Activated naive CD4-positive, alpha-beta T cell treated with anti-CD3 and anti-CD28 coated beads for 36 hours (primary cell): ENCODE results near the gene EML6. TPM values are rescaled to one million over a fixed set of nuclear protein-coding genes. Genes with fewer than 3 reads are reported as not detected.
A peak's percentile ranks its signal among the peaks of the same experiment; 100 is the strongest.

Source experiments
- CTCF ChIA-PET: fragments of 350-600 bp; sonication (Branson Sonifier 250); formaldehyde crosslinking; loops from one replicate; lab custom pipeline; 2021; ENCODE audit warnings: antibody characterized with exemption; lab: Charles Lee
- DNase-seq: peaks from one replicate; pipeline ENCODE4 v3.0.0-alpha.2; 2020
- H3K27ac Mint-ChIP-seq: one replicate; pipeline ENCODE4 v1.8.0; 2021; ENCODE audit warnings: mild to moderate bottlenecking, mixed read lengths
- H3K27me3 Mint-ChIP-seq: one replicate; pipeline ENCODE4 v1.8.0; 2021; ENCODE audit warnings: low read depth, mixed read lengths
- H3K36me3 Mint-ChIP-seq: one replicate; pipeline ENCODE4 v1.8.0; 2021; ENCODE audit warnings: low read depth, mixed read lengths
- H3K4me1 Mint-ChIP-seq: one replicate; pipeline ENCODE4 v1.8.0; 2021; ENCODE audit warnings: low read depth, mixed read lengths
- H3K4me3 Mint-ChIP-seq: one replicate; pipeline ENCODE4 v1.8.0; 2021; ENCODE audit warnings: mild to moderate bottlenecking, moderate library complexity, mixed read lengths
- H3K9me3 Mint-ChIP-seq: one replicate; pipeline ENCODE4 v1.8.0; 2021; ENCODE audit warnings: mixed read lengths
- intact Hi-C: fragments of 100-400 bp; cut with micrococcal nuclease; formaldehyde crosslinking; loops from one replicate; pipeline ENCODE4 v1.15.1; 2023
- total RNA-seq, 2 experiments: library from RNA; stranded (reverse); gene quantifications; one replicate each; pipeline ENCODE4 v1.2.3, GENCODE V29; 2021

The EML6 gene
- total RNA-seq, 2 experiments from 2014 or later, result 0.38 to 0.49 TPM

GRCh38 chr2:54948120-54948519 lies 224.7 kb downstream of the EML6 start:
- intact Hi-C loops, result no loop called here
- Mint-ChIP-seq H3K4me3 (no peak overlapping the region), H3K27me3 (peaks cover 4% of the 10 kb centered on the region), H3K36me3 (no peaks in the 10 kb centered on the region), H3K27ac (no peak overlapping the region), H3K9me3 (no peaks in the 10 kb centered on the region), H3K4me1 (peaks cover 5% of the 10 kb centered on the region)
- no peak for DNase-seq
- CTCF ChIA-PET, result no interaction called here

- no peak for DNase-seq
- CTCF ChIA-PET, result no interaction called here
- no peak overlapping the region for H3K27ac Mint-ChIP-seq
- no peak overlapping the region for H3K4me3 Mint-ChIP-seq
- H3K36me3 Mint-ChIP-seq, result no peaks in the 10 kb centered on the region
- H3K4me1 Mint-ChIP-seq, result peaks cover 8% of the 10 kb centered on the region
- no peaks in the 10 kb centered on the region for H3K9me3 Mint-ChIP-seq
- H3K27me3 Mint-ChIP-seq, result peaks cover 4% of the 10 kb centered on the region
- intact Hi-C loops, result no loop called here
These were observed 226.0 kb downstream of the EML6 start for GRCh38 chr2:54949431-54949830.

- intact Hi-C loops, result no loop called here
- Mint-ChIP-seq H3K27me3 (peaks cover 4% of the 10 kb centered on the region), H3K27ac (no peak overlapping the region), H3K36me3 (no peaks in the 10 kb centered on the region), H3K4me1 (peaks cover 4% of the 10 kb centered on the region), H3K4me3 (no peak overlapping the region), H3K9me3 (no peaks in the 10 kb centered on the region)
- CTCF ChIA-PET, result no interaction called here
- no peak for DNase-seq
These were observed 227.3 kb downstream of the EML6 start for GRCh38 chr2:54950811-54951210.

GRCh38 chr2:54952425-54952824 lies 229.0 kb downstream of the EML6 start:
- no peaks in the 10 kb centered on the region for H3K9me3 Mint-ChIP-seq
- intact Hi-C loops, result no loop called here
- no peak overlapping the region for H3K27ac Mint-ChIP-seq
- no peak overlapping the region for H3K4me3 Mint-ChIP-seq
- no peaks in the 10 kb centered on the region for H3K36me3 Mint-ChIP-seq
- no peak for DNase-seq
- CTCF ChIA-PET, result no interaction called here
- peaks cover 4% of the 10 kb centered on the region for H3K4me1 Mint-ChIP-seq
- peaks cover 4% of the 10 kb centered on the region for H3K27me3 Mint-ChIP-seq

GRCh38 chr2:54952978-54953456 lies 229.6 kb downstream of the EML6 start:
- intact Hi-C loops, result no loop called here
- no peak overlapping the region for H3K27ac Mint-ChIP-seq
- CTCF ChIA-PET, result no interaction called here

GRCh38 chr2:54954158-54954557 lies 230.7 kb downstream of the EML6 start:
- peaks cover 1% of the 10 kb centered on the region for H3K27me3 Mint-ChIP-seq
- no peak overlapping the region for H3K4me3 Mint-ChIP-seq
- no peak for DNase-seq
- H3K4me1 Mint-ChIP-seq, result peaks cover 4% of the 10 kb centered on the region
- H3K27ac Mint-ChIP-seq, result no peak overlapping the region
- H3K36me3 Mint-ChIP-seq, result no peaks in the 10 kb centered on the region
- H3K9me3 Mint-ChIP-seq, result no peaks in the 10 kb centered on the region
- CTCF ChIA-PET, result no interaction called here
- intact Hi-C loops, result no loop called here

More at GRCh38 chr2:54952978-54953456, 229.6 kb downstream of the EML6 start:
- H3K4me1 Mint-ChIP-seq, result peaks cover 4% of the 10 kb centered on the region
- no peaks in the 10 kb centered on the region for H3K36me3 Mint-ChIP-seq
- H3K4me3 Mint-ChIP-seq, result no peak overlapping the region
- H3K9me3 Mint-ChIP-seq, result no peaks in the 10 kb centered on the region
- DNase-seq, result peak; percentile 31
- H3K27me3 Mint-ChIP-seq, result peaks cover 4% of the 10 kb centered on the region

GRCh38 chr2:54954705-54955357 lies 231.4 kb downstream of the EML6 start:
- H3K4me1 Mint-ChIP-seq, result peaks cover 4% of the 10 kb centered on the region
- no peak for DNase-seq
- H3K36me3 Mint-ChIP-seq, result no peaks in the 10 kb centered on the region
- H3K27me3 Mint-ChIP-seq, result no peaks in the 10 kb centered on the region
- no peak overlapping the region for H3K4me3 Mint-ChIP-seq
- CTCF ChIA-PET, result no interaction called here
- H3K9me3 Mint-ChIP-seq, result no peaks in the 10 kb centered on the region
- H3K27ac Mint-ChIP-seq, result no peak overlapping the region
- intact Hi-C loops, result no loop called here

- Mint-ChIP-seq H3K9me3 (no peaks in the 10 kb centered on the region), H3K36me3 (no peaks in the 10 kb centered on the region), H3K27me3 (no peaks in the 10 kb centered on the region), H3K4me1 (peaks cover 4% of the 10 kb centered on the region), H3K4me3 (no peak overlapping the region), H3K27ac (no peak overlapping the region)
- intact Hi-C loops, result no loop called here
- no peak for DNase-seq
- CTCF ChIA-PET, result interaction anchor here (0.6 kb wide), 1 partner anchor 204 kb away, joined by 3 read pairs; no protein-coding TSS in a partner anchor
These were observed 232.1 kb downstream of the EML6 start for GRCh38 chr2:54955358-54956110.

GRCh38 chr2:54956111-54956627 lies 232.7 kb downstream of the EML6 start:
- Mint-ChIP-seq H3K9me3 (no peaks in the 10 kb centered on the region), H3K4me1 (peaks cover 4% of the 10 kb centered on the region), H3K4me3 (no peak overlapping the region), H3K36me3 (no peaks in the 10 kb centered on the region), H3K27ac (no peak overlapping the region), H3K27me3 (no peaks in the 10 kb centered on the region)
- intact Hi-C loops, result no loop called here
- DNase-seq, result no peak
- CTCF ChIA-PET, result interaction anchor here (0.6 to 1.3 kb wide), 2 partner anchors 204 to 212 kb away, joined by 3 to 4 read pairs; no protein-coding TSS in a partner anchor

- H3K4me3 Mint-ChIP-seq, result no peak overlapping the region
- H3K4me1 Mint-ChIP-seq, result peaks cover 4% of the 10 kb centered on the region
- H3K27ac Mint-ChIP-seq, result no peak overlapping the region
- no peak for DNase-seq
- H3K36me3 Mint-ChIP-seq, result no peaks in the 10 kb centered on the region
- CTCF ChIA-PET, result interaction anchor here (1.3 kb wide), 1 partner anchor 211 kb away, joined by 4 read pairs; no protein-coding TSS in a partner anchor
- no peaks in the 10 kb centered on the region for H3K27me3 Mint-ChIP-seq
- intact Hi-C loops, result no loop called here
- H3K9me3 Mint-ChIP-seq, result no peaks in the 10 kb centered on the region
These were observed 234.0 kb downstream of the EML6 start for GRCh38 chr2:54957321-54957999.

- no peaks in the 10 kb centered on the region for H3K4me1 Mint-ChIP-seq
- H3K27me3 Mint-ChIP-seq, result no peaks in the 10 kb centered on the region
- CTCF ChIA-PET, result no interaction called here
- H3K9me3 Mint-ChIP-seq, result no peaks in the 10 kb centered on the region
- H3K27ac Mint-ChIP-seq, result no peak overlapping the region
- H3K36me3 Mint-ChIP-seq, result no peaks in the 10 kb centered on the region
- intact Hi-C loops, result no loop called here
- DNase-seq, result no peak
- H3K4me3 Mint-ChIP-seq, result no peak overlapping the region
These were observed 235.4 kb downstream of the EML6 start for GRCh38 chr2:54958717-54959371.

GRCh38 chr2:54960164-54960563 lies 236.7 kb downstream of the EML6 start:
- H3K36me3 Mint-ChIP-seq, result no peaks in the 10 kb centered on the region
- no peak overlapping the region for H3K4me3 Mint-ChIP-seq
- DNase-seq, result no peak
- no peaks in the 10 kb centered on the region for H3K9me3 Mint-ChIP-seq
- intact Hi-C loops, result no loop called here
- H3K27me3 Mint-ChIP-seq, result no peaks in the 10 kb centered on the region
- CTCF ChIA-PET, result interaction anchor here (0.6 kb wide), 1 partner anchor 395 kb away, joined by 4 read pairs; no protein-coding TSS in a partner anchor
- H3K4me1 Mint-ChIP-seq, result peaks cover 3% of the 10 kb centered on the region
- H3K27ac Mint-ChIP-seq, result no peak overlapping the region
